ENCODE data around the gene KRT17. TPM values are rescaled to one million over a fixed set of nuclear protein-coding genes. Genes with fewer than 3 reads are reported as not detected.
"Not testable (repeated sequence)": the region's sequence is repeated elsewhere in the genome, so short reads cannot be mapped to it uniquely, and the experiment has no call there.

The KRT17 gene
- total RNA-seq, 1 donor from 2014 or later: 0.54 TPM

DNA sequence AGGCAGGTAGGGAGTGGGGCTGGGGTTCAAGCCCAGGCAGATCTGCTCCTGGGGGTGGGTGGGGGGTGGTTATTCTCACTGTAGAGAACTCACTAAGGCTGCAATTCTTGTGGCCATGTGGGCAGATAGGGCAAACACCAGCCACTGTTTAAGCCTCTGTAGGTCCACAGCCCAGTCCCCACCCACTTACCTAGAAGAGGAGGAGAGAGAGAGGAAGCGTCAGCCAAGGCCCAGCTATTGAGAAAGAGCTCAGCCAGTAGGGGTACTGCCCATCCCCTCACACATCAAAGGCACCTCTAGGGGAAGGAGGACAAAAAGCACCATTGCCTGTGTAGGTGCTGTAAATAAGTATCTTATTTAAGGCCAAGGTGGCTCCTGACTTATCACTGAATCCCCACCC is 24.7 kb downstream of the KRT17 start:
- intact Hi-C loops (cut with micrococcal nuclease): no loop called here

DNA sequence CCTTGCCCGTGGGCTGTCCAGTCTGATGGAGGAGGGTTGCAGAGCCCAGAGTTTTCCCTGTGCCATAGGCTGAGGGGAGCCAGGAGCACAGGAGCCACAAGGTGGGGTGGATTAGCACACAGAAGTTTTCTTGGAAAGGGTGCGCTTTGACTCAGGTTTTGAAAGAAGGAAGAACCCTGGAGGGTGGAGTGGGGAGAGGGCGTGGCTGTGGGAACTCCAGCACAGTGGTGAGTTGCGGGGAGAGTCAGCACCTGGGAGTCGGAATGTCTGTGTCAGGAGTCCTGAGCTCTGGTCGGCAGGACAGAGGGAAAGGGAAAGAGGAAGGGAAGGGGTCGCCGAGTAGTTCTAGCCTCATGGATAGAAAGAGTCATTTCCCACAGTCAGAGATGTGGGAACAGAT is 28.8 kb downstream of the KRT17 start:
- intact Hi-C loops (cut with micrococcal nuclease): no loop called here

DNA sequence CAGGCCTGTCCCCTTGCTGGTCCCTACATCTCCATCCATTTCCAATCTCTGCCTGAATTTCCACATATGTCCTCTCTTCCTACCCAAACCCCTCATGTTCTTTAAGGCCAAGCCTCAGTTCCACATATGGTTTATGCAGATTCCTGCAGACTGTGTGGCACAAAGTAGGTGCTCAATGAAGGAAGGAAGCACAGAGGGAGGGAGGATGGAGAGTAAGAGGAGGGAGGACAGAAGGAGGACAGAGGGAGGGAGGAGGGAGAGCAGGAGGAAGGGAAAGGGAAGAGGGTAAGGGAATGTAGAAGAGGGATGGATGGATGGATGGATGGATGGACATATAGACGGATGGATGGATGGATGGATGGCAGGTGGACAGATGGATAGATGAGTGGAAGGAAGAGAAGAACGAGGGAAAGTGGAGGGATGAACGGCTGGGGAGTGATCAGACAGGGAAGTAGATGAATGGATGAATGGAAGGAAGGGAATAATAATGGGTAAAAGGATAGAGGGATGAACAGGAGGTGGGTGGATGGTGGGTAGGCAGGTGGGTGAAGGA is 29.9 kb downstream of the KRT17 start:
- intact Hi-C loops (cut with micrococcal nuclease): loop anchor here (5.0 kb wide), 1 partner anchor 53 kb away; no protein-coding TSS in a partner anchor

DNA sequence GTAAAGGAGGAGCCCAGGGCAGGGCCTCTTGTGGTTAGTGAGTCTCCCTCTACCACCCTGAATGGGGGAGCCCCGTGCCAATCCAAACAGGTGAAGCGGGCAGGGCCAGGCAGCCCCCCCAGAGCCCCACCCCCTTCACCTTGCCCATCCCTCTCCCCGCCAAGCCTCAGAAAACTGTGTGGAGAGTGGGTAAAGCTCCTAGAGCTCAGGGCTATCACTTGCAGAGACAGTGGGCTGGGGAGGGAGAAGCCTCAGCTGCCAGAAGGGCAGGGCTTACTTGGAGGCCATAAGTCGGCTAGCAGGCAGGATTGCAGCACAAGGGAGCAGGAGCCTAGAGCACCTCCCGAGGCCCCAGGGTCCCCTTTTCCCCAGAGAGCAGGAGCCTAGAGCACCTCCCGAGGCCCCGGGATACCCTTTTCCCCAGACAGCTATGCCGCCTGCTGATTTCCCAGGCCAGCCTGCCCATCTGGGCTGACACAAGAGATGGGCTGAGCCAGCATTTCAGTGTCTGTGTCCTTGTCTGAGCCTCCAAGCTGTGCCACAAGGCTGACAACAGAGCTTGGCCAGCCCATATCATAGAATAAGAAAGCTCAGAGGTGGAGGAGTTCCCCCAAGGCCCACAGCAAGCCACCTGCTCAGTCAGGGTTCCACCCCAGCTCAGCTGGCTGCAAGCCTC is 30.9 kb downstream of the KRT17 start:
- intact Hi-C loops (cut with micrococcal nuclease): loop anchor here (5.0 kb wide), 1 partner anchor 54 kb away; no protein-coding TSS in a partner anchor

DNA sequence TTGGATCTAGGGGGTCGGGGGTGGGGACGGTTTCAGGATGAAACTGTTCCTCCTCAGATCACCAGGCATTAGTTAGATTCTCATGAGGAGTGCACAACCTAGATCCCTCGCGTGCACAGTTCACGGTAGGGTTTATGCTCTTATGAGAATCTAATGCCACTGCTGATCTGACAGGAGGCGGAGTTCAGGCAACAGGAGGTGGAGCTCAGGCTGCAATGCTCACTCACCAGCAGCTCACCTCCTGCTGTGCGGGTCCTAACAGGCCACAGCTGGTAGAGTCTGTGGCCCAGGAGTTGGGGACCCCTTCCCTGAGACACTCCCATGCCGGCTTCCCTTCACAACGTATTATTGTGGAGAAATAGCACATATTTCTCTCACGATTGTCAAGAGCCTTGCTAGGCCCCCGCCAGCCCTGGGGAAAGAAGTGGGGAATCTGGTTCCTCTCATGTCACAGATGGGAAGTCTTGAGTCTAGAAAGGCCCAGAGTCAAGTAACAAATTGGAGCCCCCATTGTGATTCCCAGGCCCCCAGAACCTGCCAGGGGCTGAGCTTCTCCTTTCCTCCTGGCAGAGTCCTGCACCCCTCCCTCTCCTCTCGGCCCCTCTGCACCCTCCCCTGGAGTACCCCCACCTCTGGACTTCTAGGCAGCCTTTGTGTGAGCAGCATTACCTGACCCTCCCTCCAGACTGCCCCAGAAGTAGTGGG is 31.6 kb downstream of the KRT17 start:
- intact Hi-C loops (cut with micrococcal nuclease): loop anchor here (5.0 kb wide), 1 partner anchor 55 kb away; no protein-coding TSS in a partner anchor

DNA sequence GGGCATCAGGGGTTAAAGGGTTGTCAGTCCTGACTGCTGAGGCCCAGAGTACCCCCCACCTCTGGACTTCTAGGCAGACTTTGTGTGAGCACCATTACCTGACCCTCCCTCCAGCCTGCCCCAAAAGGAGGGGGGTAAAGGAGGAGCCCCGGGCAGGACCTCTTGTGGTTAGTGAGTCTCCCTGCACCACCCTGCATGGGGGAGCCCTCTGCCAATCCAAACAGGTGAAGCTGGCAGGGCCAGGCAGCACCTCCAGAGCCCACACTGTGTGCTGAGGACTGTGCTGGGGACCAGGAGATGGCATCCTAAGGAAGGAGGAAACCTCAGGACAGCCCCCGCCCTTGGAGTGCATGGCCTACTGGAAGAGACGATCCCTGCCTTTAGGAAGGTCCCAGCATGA is 35.1 kb downstream of the KRT17 start:
- intact Hi-C loops (cut with micrococcal nuclease): no loop called here

DNA sequence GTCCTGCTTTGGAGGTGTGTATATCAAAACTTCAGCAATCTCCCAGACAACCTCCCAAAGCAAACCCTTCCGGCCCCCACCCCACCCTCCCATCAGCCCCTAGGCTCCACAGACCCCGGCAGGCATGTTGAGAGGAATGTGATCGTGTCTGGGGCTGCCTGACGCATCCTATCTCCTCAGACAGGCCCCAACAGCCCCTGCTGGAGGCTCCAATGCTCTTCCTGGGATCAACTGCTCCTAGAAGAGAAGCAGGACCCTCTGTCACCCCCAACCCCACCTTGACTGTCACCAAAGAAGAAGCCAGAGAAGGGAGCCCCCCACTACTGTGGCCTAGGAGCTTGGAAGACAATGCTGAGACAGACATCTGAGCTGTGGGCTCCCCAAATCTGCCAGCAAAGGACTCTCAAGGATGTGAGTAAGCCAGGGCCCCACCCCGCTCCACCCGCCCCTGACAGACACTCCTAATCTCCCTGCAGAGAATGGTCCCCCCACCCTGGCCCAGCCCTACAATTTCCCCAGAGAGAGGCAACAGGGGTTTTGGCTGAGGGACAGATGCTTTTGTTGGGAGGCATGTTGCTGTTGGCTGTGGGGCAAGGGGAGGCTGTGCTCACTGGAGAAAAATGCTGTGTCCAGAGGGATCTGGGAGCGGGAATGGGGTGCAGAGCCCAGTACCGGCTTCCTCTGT is 36.1 kb downstream of the KRT17 start:
- intact Hi-C loops (cut with micrococcal nuclease): no loop called here

DNA sequence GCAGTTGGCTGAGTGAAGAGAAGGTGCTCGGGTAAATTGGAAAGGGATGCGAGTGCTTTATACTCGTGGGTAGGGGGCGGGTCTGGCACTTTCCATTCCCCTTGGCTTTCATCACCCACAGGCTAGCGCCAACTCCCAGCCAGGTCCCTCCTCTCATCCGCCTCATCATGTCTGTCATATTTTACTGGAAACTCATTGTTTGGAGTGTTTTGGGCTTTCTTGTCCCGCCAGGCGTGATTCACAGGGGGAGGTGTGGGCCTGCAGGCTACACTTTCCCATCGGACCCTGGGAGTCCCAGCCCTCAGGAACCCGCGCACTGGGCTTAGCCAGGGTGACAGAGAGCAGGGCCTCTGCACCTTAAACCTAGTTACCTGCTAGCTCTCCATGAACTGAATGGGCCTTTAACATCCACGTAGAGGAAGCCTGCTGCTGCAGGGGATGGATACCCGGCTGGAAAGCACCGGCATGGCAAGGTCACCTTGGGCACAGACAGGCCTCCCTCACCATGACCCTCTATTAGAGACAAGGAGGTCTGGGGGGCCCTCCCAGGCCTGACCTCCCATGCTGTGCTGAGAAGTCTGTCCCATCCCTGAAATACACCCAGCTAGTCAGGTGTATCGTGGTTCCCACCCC is 37.4 kb downstream of the KRT17 start, which contains the start of gene KRT14:
TSS of gene KRT14 (minus strand) at position 33 of the 633 bp plus-strand sequence. CDS start 61 bp downstream, outside the sequence.
- intact Hi-C loops (cut with micrococcal nuclease): no loop called here

DNA sequence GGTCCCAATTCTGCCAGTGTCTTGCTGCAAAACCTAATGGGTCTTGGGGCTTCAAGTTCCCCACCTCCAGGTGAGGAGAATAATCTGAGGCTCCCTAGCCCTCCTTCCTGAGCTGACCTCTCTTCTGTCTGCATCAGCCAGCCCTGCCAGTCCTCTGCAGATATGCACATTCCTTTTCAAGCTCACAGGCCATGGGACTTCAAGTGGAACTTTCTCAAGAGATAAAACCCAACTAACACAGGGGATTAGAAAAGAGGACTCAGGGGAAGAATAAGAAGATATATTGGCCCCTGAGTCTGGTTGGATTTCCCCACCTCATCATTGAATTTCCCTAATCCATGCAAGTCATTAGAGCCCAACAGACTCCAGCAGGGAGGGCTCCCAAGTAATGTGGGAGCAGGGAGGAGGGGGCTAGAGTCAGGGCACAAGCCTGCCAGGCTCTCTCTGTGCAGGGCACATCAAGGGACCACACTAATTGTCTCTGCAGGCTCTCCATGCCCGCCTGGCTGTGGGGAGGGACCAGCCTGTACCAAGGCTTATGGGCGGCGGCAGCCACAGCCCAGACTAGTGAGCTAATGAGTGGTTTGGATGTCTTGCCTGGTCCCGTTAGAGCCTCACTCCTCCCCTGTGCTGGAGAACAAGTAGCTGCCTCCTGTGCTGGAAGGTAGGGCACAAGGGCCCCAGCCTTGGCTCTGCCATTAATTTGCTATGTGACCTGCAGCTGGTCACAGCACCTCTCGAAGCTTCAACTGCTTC is 38.9 kb downstream of the KRT17 start:
- intact Hi-C loops (cut with micrococcal nuclease): no loop called here

DNA sequence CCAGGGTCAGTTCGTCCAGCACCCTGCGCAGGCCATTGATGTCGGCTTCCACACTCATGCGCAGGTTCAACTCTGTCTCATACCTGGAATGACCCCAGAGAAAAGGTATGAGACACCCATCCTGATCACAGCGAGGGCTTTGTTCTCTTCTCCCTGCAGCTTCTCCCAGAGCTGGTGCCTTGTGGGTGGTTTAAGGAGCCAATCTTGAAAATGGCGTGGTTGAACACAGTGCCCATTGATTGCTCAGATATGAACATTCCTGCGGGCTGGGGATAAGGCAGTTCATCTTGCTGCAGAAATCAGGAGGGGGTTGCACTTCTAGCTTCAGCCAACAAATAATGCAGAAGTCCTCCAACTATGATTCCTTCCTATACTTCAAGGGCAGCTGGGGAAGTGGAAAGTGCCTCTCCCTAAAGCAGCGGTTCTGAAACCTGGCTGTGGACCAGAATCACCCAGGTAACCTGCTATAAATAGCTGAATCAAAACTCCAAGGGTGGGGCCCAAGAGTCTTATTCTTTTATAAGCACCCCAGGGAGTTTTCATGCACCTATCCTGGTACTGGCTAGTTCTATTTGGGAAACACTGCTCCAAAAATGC is 39.9 kb downstream of the KRT17 start:
- intact Hi-C loops (cut with micrococcal nuclease): not testable (repeated sequence)

DNA sequence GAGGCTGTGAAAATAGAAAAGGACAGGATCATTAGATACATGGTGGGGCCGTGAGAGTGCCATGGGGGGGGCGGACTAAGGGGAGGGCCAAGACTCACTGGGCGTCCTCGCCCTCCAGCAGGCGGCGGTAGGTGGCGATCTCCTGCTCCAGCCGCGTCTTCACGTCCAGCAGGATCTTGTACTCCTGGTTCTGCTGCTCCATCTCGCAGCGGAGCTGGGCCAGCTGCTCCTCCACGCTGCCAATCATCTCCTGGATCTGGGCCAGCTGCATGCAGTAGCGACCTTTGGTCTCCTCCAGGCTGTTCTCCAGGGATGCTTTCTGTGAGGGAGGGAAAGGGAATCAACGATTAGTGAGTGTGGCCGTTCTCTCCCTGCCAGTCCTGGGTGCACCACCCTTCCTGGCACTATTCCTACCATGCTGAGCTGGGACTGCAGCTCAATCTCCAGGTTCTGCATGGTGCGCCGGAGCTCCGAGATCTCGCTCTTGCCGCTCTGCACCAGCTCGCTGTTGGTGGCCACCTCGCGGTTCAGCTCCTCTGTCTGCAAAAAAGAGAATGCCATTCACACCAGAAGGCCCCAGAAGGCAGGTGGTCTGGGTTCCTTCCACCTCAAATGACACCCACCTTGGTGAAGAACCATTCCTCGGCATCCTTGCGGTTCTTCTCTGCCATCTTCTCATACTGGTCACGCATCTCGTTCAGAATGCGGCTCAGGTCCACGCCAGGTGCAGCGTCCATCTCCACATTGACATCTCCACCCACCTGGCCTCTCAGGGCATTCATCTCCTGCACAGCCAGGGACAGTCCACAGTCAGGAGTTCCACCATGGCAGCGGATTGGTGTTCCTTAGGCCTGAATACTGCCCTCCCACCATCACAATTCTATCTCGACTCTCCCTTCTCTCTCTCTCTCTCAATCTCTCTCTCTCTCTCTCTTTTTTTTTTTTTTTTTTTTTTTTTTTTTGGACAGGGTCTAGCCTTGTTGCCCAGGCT is 40.9 kb downstream of the KRT17 start:
- intact Hi-C loops (cut with micrococcal nuclease): no loop called here

DNA sequence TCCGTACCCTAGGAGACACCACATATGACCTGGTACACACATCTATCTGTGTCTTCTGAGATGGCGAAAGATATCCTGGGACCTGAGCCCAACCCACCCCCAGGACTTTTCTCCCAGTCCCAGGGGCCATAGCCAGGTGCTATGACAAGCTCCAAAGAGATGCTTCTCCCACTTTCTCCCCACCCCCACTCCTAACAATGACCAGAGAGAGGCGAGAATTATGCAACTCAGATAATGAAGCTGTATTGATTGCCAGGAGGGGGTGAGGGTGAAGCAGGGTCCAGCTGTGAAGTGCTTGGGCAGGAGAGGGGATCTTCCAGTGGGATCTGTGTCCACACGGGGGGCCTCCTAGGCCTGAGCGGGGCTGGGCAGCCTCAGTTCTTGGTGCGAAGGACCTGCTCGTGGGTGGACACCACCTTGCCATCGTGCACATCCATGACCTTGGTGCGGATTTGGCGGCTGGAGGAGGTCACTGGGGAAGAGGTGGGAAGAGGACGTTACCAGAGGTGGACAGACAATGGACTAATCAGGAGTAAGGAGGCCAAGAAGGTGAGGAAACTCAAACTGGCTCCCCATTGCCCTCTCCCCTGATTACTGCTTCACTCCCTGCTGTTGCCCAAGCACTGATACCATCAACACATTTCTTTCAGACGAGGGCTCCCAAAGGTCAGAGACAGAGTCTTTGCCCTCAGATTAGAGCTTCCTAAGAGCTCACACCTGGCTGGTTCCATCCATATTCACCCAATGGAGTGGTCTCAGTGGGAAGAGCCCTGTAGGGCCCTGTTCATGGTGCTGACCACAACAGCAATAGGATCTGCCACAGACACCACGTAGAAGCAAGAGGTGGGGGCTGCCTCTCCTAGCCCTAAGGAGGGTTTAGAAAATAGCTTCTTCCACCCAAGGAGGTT is 42.1 kb downstream of the KRT17 start:
- intact Hi-C loops (cut with micrococcal nuclease): not testable (repeated sequence)

DNA sequence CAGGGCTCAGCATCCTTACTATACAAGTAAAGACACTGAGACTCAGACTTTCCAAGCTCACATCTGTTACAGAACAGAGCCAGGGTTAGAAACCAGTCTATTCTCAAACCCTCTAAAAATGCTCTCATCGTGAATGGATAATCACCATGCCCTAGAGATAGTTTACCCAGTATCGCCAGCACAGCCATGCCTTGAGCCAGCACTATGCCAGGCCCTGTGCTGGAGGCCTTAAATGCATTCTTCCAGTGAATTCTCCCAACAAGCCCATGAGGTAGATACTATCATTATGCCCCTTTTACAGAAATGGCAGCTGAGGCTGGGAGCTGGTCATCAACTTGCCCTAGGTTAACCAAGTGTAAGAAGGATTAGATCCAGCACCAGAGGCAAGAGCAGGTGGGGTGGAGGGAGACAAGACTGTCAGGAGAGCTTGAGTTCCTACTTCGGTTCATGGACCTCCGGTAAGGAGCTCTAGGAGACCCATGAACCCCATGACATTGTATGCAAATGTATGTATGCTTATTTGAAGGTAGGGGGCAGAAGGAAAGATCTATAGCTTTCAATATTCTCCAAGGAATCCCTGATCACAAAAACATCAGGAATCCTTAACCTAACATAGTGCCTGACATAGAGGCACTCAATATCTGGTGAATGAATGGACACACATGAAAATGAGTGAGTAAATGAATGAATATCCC is 42.9 kb downstream of the KRT17 start:
- intact Hi-C loops (cut with micrococcal nuclease): no loop called here

DNA sequence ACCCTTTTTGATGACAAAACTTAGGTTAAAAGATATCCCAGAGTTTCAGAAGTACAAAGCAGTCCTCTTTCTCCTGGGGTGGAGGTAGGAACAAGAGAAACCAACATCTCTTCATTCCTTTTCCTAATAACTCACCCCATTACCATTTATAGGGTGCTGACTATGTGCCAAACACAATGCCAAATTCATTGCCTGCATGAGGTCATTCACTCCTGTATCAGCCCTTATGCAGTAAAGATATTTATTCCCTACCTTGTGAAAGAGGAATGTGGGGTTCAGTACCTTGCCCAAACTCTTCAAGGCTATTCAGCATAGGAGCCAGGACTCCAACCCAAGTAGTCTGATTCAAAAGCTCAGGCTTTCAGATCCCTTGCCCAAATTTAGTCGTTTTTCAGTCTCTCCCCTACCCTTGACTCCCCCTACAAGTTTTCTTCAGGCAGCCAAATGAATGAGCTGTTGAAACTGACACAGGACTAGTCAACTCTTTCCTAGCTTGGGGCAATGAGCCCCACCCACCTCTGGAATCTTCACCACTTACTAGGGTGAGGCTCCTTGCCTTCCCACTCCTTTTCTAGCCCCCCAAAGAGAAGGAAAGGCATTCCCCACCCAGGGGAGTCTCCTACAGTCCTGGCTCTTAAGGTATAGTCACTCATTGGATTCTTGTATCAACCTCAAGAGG is 43.5 kb downstream of the KRT17 start:
- intact Hi-C loops (cut with micrococcal nuclease): no loop called here

DNA sequence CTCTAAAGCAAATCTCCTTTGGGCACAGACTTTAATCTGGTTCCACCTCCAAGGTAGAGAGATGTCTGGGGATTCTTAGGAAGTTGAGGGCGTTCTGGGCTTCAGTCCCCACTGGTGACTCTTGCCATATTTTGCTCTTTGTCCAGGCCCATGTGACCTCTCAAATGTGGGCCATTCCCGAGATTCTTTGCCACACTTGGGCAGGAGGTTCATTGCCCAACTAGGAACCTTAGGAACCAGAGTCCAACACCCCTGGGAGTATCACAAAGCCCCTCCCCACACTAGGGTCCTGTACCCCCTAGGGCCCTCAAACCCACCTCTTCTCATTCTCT is 44.2 kb downstream of the KRT17 start:
- intact Hi-C loops (cut with micrococcal nuclease): no loop called here

DNA sequence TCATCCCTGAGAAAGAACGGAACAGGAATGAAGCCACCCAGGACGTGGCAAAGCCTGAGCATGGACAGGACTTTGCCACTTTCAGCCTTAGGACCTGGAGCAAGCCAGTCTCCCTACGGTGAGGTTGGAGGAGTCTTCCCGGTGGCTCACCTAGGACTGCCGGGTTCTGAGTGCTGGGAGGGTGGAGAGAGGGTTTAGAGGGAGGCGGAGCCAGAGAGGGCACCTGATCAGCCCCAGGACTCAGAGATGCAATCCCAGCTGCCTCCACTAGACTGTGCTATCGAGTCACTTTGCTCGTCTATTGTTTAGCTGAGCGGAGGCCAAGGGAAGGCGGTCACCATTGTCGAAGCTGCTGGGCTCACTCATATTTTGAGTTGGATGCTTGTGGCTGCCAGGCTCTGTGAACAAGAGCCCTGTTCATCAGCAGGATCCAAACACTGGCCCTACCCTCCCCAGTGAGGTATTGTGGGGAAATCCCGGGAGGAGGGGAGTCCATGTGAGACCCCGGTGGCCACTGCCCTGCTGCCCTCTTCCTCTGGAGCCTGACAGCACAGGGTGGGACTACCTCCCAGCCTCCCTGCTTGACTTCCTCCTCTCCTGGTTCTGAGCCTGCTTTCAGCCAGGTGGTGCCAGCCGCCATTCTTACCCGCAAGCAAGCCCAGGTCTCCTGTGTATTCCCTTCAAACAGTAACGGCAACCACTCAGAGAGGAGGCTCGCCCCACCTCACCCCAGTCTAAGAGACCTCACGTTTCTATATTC is 44.7 kb downstream of the KRT17 start:
- intact Hi-C loops (cut with micrococcal nuclease): loop anchor here (1.0 kb wide), 4 partner anchors 30 to 88 kb away; no protein-coding TSS in a partner anchor

All from T-helper 1 cell treated with Interleukin-12 subunit alpha and Interleukin-12 subunit beta and Interleukin-4 antibody, amounts not matched to agents 30 ng/mL and 1 ng/mL, for 36 hours (primary cell).